Measurements from ENCODE around the gene CAMK1D.

DNA sequence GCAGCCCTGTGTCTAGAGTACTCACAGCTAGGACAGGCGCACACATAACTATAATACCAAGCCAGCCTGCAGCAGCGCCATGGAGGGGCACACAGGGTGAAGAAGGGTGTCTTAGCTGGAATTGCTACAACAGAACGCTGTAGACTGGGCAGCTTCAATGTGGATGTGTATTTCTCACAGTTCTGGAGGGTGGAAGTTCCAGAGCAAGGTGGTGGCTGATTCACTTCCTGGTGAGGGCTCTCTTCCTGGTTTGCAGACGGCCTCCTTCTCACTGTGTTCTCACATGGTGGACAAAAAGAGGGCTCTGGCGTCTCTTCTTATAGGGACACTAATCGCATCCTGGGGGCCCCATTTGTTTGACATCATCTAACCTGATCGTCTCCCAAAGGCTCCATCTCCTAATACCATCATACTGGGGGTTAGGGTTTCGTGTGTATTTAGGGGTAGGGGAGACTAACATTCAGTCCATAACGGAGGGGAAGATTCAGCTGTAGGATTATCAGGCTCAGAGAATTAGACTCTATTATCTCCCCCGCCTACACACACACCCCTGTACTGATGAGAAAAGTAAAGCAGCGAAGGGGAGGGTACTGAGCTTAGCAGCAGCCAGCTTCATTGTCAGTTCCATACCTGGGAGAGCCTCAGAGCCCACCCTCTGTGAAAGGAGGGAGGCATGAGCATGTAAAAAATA is 363.1 kb downstream of the CAMK1D start:
- TF ChIP-seq, protein P1, sequence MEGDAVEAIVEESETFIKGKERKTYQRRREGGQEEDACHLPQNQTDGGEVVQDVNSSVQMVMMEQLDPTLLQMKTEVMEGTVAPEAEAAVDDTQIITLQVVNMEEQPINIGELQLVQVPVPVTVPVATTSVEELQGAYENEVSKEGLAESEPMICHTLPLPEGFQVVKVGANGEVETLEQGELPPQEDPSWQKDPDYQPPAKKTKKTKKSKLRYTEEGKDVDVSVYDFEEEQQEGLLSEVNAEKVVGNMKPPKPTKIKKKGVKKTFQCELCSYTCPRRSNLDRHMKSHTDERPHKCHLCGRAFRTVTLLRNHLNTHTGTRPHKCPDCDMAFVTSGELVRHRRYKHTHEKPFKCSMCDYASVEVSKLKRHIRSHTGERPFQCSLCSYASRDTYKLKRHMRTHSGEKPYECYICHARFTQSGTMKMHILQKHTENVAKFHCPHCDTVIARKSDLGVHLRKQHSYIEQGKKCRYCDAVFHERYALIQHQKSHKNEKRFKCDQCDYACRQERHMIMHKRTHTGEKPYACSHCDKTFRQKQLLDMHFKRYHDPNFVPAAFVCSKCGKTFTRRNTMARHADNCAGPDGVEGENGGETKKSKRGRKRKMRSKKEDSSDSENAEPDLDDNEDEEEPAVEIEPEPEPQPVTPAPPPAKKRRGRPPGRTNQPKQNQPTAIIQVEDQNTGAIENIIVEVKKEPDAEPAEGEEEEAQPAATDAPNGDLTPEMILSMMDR (conservative IDR thresholded peaks at IDR 0.05; ENCODE audit: low read length), result no peak
- TF ChIP-seq EZH2phosphoT487 (IDR thresholded peaks at IDR 0.05; ENCODE audit: borderline replicate concordance, low read depth, low read length), result no peak

Measured in OCI-LY7 (cell line).